Fibroblast of lung (primary cell): Measurements from ENCODE around the gene FBXO4.

Source experiments
- EZH2 ChIP-seq: IDR thresholded peaks from 2 replicates; pipeline ENCODE4 v1.5.1; 2012; ENCODE audit warnings: low read length, control low read depth, mild to moderate bottlenecking; ENCODE audit errors: missing control alignments
- TF ChIP-seq, protein P1 (sequence below), 2 donors: IDR thresholded peaks in 1 of 2; conservative IDR thresholded peaks in 1 of 2; 1 replicate in 1 of 2; 2 replicates in 1 of 2; pipeline ENCODE4 v1.5.1; 2011 to 2012; ENCODE audit warnings: low read length in 2 of 2, control low read depth in 1 of 2, inconsistent platforms in 1 of 2, low read depth in 1 of 2, mild to moderate bottlenecking in 1 of 2

DNA sequence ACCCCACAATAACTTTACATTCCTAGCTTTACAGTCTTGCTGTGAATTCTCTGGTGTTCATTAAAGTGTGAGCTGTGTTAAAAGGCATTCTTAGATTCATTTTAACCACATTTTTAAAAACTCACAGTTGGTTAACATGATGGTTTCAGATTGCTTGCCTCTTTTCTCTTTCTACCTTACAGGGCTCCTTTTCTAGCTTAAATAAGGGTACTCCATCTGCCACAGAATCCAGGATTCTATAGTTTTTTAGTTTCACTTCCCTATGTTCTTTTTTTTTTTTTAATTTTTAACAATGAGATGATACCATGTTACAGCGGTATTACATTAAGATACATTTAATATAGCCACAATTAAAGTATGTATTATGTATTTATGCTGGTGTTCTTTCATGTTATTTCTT is 3.9 kb upstream of the FBXO4 start:
- TF ChIP-seq, protein P1, sequence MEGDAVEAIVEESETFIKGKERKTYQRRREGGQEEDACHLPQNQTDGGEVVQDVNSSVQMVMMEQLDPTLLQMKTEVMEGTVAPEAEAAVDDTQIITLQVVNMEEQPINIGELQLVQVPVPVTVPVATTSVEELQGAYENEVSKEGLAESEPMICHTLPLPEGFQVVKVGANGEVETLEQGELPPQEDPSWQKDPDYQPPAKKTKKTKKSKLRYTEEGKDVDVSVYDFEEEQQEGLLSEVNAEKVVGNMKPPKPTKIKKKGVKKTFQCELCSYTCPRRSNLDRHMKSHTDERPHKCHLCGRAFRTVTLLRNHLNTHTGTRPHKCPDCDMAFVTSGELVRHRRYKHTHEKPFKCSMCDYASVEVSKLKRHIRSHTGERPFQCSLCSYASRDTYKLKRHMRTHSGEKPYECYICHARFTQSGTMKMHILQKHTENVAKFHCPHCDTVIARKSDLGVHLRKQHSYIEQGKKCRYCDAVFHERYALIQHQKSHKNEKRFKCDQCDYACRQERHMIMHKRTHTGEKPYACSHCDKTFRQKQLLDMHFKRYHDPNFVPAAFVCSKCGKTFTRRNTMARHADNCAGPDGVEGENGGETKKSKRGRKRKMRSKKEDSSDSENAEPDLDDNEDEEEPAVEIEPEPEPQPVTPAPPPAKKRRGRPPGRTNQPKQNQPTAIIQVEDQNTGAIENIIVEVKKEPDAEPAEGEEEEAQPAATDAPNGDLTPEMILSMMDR (conservative IDR thresholded peaks at IDR 0.05 in 1 of 2, IDR thresholded peaks at IDR 0.05 in 1 of 2; ENCODE audit: low read depth in 1 of 2, low read length in 2 of 2): no peak
- TF ChIP-seq EZH2: no peak
